Keratinocyte (primary cell): Measurements from ENCODE around the gene CCDC83. TPM values are rescaled to one million over a fixed set of nuclear protein-coding genes. Genes with fewer than 3 reads are reported as not detected.

Experiments used
- DNase-seq: peaks from one replicate; pipeline ENCODE4 v3.0.0-alpha.2; 2011; ENCODE audit warnings: low read depth, missing footprints, low spot score
- FAIRE-seq: peaks from 2 replicates; lab custom pipeline; 2011; peaks lifted over from hg19 to GRCh38; lab: Jason Lieb, UNC
- H2AFZ ChIP-seq: 2 replicates; pipeline ENCODE4 v1.6.0; 2012; ENCODE audit warnings: low read length, control low read depth, inconsistent platforms; ENCODE audit not compliant: control insufficient read depth
- H3K27ac ChIP-seq: 2 replicates; pipeline ENCODE4 v1.5.1; 2011; ENCODE audit warnings: low read length; ENCODE audit not compliant: control insufficient read depth, insufficient read depth
- H3K27me3 ChIP-seq: 3 replicates; pipeline ENCODE4 v1.6.0; 2011; ENCODE audit warnings: low read length; ENCODE audit not compliant: control insufficient read depth, insufficient read depth; ENCODE audit errors: extremely low read depth
- H3K36me3 ChIP-seq, 2 experiments: 2 replicates in 1 of 2; 3 replicates in 1 of 2; pipeline ENCODE4 v1.5.1; 2011; ENCODE audit warnings: low read length in 2 of 2, mild to moderate bottlenecking in 1 of 2; ENCODE audit not compliant: control insufficient read depth in 2 of 2, insufficient read depth in 2 of 2; ENCODE audit errors: extremely low read depth in 1 of 2
- H3K4me1 ChIP-seq: 3 replicates; pipeline ENCODE4 v1.5.1; 2011; ENCODE audit warnings: low read length; ENCODE audit not compliant: control insufficient read depth, insufficient read depth; ENCODE audit errors: extremely low read depth
- H3K4me2 ChIP-seq: 3 replicates; pipeline ENCODE4 v1.6.0; 2011; ENCODE audit warnings: low read depth, low read length; ENCODE audit not compliant: control insufficient read depth, insufficient read depth; ENCODE audit errors: extremely low read depth
- H3K4me3 ChIP-seq, 3 experiments: fragments of 200-600 bp in 1 of 3; sonication (generic) in 1 of 3; 2 replicates in 2 of 3; 3 replicates in 1 of 3; pipeline ENCODE4 v1.5.1; 2011 to 2016; ENCODE audit warnings: low read length in 3 of 3, mild to moderate bottlenecking in 3 of 3, control low read depth in 2 of 3, inconsistent platforms in 1 of 3, low read depth in 1 of 3, mixed read lengths in 1 of 3, mixed run types in 1 of 3, moderate library complexity in 1 of 3; ENCODE audit not compliant: control insufficient read depth in 2 of 3, insufficient read depth in 2 of 3; ENCODE audit errors: extremely low read depth in 1 of 3
- H3K79me2 ChIP-seq: 2 replicates; pipeline ENCODE4 v1.6.0; 2012; ENCODE audit warnings: low read length; ENCODE audit not compliant: control insufficient read depth, insufficient read depth
- H3K9ac ChIP-seq: 3 replicates; pipeline ENCODE4 v1.6.0; 2011; ENCODE audit warnings: low read length; ENCODE audit not compliant: control insufficient read depth, insufficient read depth; ENCODE audit errors: extremely low read depth
- H3K9me1 ChIP-seq: 3 replicates; pipeline ENCODE4 v1.6.0; 2011; ENCODE audit warnings: low read length; ENCODE audit not compliant: control insufficient read depth, insufficient read depth; ENCODE audit errors: extremely low read depth
- H3K9me3 ChIP-seq: 2 replicates; pipeline ENCODE4 v1.5.1; 2012; ENCODE audit warnings: low read depth, low read length; ENCODE audit not compliant: control insufficient read depth
- H4K20me1 ChIP-seq: 3 replicates; pipeline ENCODE4 v1.6.0; 2011; ENCODE audit warnings: low read length; ENCODE audit not compliant: control insufficient read depth, insufficient read depth; ENCODE audit errors: extremely low read depth
- CTCF ChIP-seq, 3 experiments: IDR thresholded peaks in 1 of 3; conservative IDR thresholded peaks in 1 of 3; optimal IDR thresholded peaks in 1 of 3; 2 replicates in 2 of 3; 3 replicates in 1 of 3; pipeline versions ENCODE3 to v1.5.1; 2011; ENCODE audit warnings: low read length in 3 of 3, mild to moderate bottlenecking in 3 of 3, moderate library complexity in 2 of 3, control low read depth in 1 of 3, inconsistent platforms in 1 of 3; ENCODE audit not compliant: insufficient read depth in 2 of 3; ENCODE audit errors: extremely low read depth in 1 of 3
- EZH2 ChIP-seq: IDR thresholded peaks from one replicate; pipeline ENCODE4 v1.6.1; 2012; ENCODE audit warnings: inconsistent platforms, mild to moderate bottlenecking, low read length, moderate library complexity
- dilution Hi-C: fragments of 300-500 bp; cut with MboI; formaldehyde crosslinking; loops from one replicate; pipeline ENCODE4 v1.7.0; 2020; ENCODE audit warnings: low sequenced_read_pairs; ENCODE audit not compliant: extremely low pct_ligation_motif_present
- polyA plus RNA-seq, 5 experiments: library from polyadenylated mRNA; depleted of rRNA in 3 of 5; stranded (reverse) in 3 of 5; stranded (forward) in 1 of 5; unstranded in 1 of 5; fragments of >200 nt; gene quantifications; 1 replicate in 1 of 5; 2 replicates in 3 of 5; 3 replicates in 1 of 5; pipeline versions ENCODE4 v1.2.1 to v1.2.3, GENCODE V29; 2011 to 2012; ENCODE audit warnings: missing spikeins in 2 of 5, low read depth in 1 of 5, low replicate concordance in 1 of 5

Gene CCDC83
- polyA plus RNA-seq, 1 donor (not counting 4 experiments of a cell fraction or from before 2014, with no cell fraction given), result not detected

GRCh38 chr11:85939099-85940015 lies 84.2 kb downstream of the CCDC83 start:
- Histone ChIP-seq H4K20me1 (no peaks in the 10 kb centered on the region), H3K27me3 (no peaks in the 10 kb centered on the region), H3K79me2 (no peaks in the 10 kb centered on the region), H3K9ac (no peak overlapping the region), H2AFZ (no peak overlapping the region), H3K9me1 (no peaks in the 10 kb centered on the region), H3K4me2 (no peak overlapping the region), H3K4me1 (no peaks in the 10 kb centered on the region), H3K27ac (no peak overlapping the region), H3K4me3 (no peak overlapping the region), H3K36me3 (no peaks in the 10 kb centered on the region), H3K9me3 (no peaks in the 10 kb centered on the region)
- dilution Hi-C loops, result no loop called here
- no peak for TF ChIP-seq EZH2
- no peak for TF ChIP-seq CTCF (optimal IDR thresholded peaks at IDR 0.05 in 1 of 3, IDR thresholded peaks at IDR 0.05 in 1 of 3, conservative IDR thresholded peaks at IDR 0.05 in 1 of 3; ENCODE audit: extremely low read depth in 1 of 3, insufficient read depth in 2 of 3, low read length in 3 of 3)
- FAIRE-seq (no peak), DNase-seq (no peak)

DNA sequence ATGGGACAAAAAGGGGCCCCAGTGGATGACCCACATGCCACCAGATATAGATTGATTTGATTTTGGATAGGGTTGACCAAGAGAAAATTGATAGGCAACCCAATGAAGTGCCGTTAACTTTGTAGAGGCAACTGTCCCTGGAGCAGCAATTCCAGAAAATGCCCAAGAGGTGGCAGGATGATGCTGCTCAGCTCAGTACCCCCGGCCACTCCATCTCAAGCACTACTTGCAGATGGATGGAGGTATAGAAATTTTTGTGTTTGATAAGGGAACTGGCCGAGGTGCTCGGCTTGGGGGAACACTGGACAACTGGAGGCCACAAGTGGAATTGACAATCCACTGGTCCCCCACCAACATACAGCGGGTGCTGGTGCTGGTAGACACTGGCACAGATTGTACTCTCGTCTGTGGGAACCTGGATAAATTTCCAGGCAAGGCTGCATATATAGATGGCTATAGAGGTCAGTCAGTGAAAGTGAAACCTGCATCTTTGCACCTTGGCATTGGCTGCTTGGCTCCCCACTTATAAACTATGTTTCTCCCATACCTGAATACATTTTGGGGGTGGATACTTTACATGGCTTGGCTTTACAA lies 86.3 kb downstream of the CCDC83 start:
- no peak for DNase-seq
- peaks cover 3% of the 10 kb centered on the region for H3K4me1 ChIP-seq
- H3K27me3 ChIP-seq, result no peaks in the 10 kb centered on the region
- H3K79me2 ChIP-seq, result no peaks in the 10 kb centered on the region
- no peak overlapping the region for H3K4me3 ChIP-seq
- no peak overlapping the region for H3K4me2 ChIP-seq
- no peaks in the 10 kb centered on the region for H4K20me1 ChIP-seq
- FAIRE-seq, result no peak
- no peak overlapping the region for H3K9ac ChIP-seq
- H3K27ac ChIP-seq, result no peak overlapping the region
- TF ChIP-seq CTCF (optimal IDR thresholded peaks at IDR 0.05 in 1 of 3, IDR thresholded peaks at IDR 0.05 in 1 of 3, conservative IDR thresholded peaks at IDR 0.05 in 1 of 3; ENCODE audit: extremely low read depth in 1 of 3, insufficient read depth in 2 of 3, low read length in 3 of 3) (peak; percentile 65 to 87 (median 74)), EZH2 (no peak)
- H3K9me3 ChIP-seq, result no peaks in the 10 kb centered on the region
- dilution Hi-C loops, result no loop called here
- no peaks in the 10 kb centered on the region for H3K36me3 ChIP-seq
- H3K9me1 ChIP-seq, result no peaks in the 10 kb centered on the region
- no peak overlapping the region for H2AFZ ChIP-seq
